Left ventricle myocardium inferior (tissue), 1 donor: ENCODE results near the gene KPTN. TPM values are rescaled to one million over a fixed set of nuclear protein-coding genes. Genes with fewer than 3 reads are reported as not detected.
A peak's percentile ranks its signal among the peaks of the same experiment; 100 is the strongest.
"Not testable (repeated sequence)": the region's sequence is repeated elsewhere in the genome, so short reads cannot be mapped to it uniquely, and the experiment has no call there.

ENCODE experiments used
- DNase-seq: peaks from one replicate; pipeline ENCODE4 v3.0.0-alpha.2; 2020
- H3K27ac ChIP-seq: fragments of 200-600 bp; replicated peaks from 2 replicates; pipeline ENCODE4 v1.8.0; 2021
- H3K27me3 ChIP-seq: fragments of 200-600 bp; 2 replicates; pipeline ENCODE4 v1.8.0; 2021; ENCODE audit warnings: low read depth
- H3K36me3 ChIP-seq: fragments of 200-600 bp; 2 replicates; pipeline ENCODE4 v1.8.0; 2021
- H3K4me1 ChIP-seq: fragments of 200-600 bp; 2 replicates; pipeline ENCODE4 v1.8.0; 2021
- H3K4me3 ChIP-seq: fragments of 200-600 bp; 2 replicates; pipeline ENCODE4 v1.8.0; 2021; ENCODE audit warnings: mild to moderate bottlenecking, moderate library complexity
- H3K9me3 ChIP-seq: fragments of 200-600 bp; replicated peaks from 2 replicates; pipeline ENCODE4 v1.8.0; 2021
- intact Hi-C: fragments of 100-400 bp; cut with micrococcal nuclease; formaldehyde crosslinking; loops from one replicate; pipeline ENCODE4 v1.11.0; 2022
- total RNA-seq: library from RNA; stranded (reverse); fragmentation: NEBNext Ultra II Directional; extraction: Animal tissue kit (Norgen Biotek cat#: 25700); gene quantifications from one replicate; pipeline ENCODE4 v1.2.1, GENCODE V29; 2021
- TF ChIP-seq, protein P1 (sequence below): fragments of 200-600 bp; IDR thresholded peaks from 2 replicates; pipeline ENCODE4 v1.8.0; 2021; ENCODE audit warnings: antibody characterized with exemption, mild to moderate bottlenecking, borderline replicate concordance
- donor health status: DM: no; HTN: yes; CAD: no; lungs with severe emphysema.

The KPTN gene
- total RNA-seq, 1 donor from 2014 or later, result 10.9 TPM

DNA sequence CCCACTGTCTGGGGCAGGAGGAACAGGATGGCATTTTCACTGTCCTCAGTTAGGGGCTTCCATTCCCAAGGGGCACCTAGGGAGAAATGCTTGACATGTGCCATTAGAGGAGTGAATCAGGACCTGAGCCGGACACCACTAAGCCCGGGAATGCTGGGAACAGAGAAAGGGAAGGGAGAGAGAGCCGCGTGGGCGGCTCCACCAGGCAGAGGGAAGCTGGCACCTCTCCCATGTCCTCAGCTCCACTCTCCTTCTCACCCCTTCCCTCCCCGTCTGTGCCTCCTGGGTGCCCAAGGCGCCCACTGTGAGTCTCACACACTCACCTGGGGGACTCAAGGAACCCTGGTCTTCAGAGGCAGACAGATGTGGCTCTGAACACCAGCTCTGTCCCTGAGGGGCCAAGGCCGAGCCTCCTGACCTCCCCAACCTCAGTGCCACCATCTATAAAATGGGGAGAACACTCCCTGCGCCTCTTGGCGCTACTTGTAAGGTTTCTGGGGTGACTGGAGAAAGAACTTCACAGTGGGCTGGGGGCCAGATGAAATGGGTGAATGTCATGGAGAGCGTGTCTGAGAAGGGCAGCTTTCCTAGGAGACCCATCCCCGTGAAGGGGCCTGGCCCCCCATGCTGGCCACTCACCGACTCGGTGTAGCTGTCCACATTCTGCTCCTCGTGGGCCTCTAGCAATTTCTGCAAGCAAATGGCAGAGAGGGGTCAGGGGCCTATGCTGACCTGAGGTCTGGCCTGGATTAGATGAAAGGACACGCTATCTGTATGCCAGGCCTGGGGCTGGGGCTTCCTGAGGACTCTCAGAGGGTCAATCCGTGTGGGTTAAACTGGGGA, 5.3 kb upstream of the KPTN start:
- no peak for DNase-seq
- Histone ChIP-seq H3K36me3 (peaks cover 56% of the 10 kb centered on the region), H3K4me1 (peaks cover 27% of the 10 kb centered on the region), H3K4me3 (no peak overlapping the region), H3K9me3 (no peaks in the 10 kb centered on the region), H3K27ac (no peak overlapping the region), H3K27me3 (no peaks in the 10 kb centered on the region)
- intact Hi-C loops, result no loop called here
- TF ChIP-seq, protein P1, sequence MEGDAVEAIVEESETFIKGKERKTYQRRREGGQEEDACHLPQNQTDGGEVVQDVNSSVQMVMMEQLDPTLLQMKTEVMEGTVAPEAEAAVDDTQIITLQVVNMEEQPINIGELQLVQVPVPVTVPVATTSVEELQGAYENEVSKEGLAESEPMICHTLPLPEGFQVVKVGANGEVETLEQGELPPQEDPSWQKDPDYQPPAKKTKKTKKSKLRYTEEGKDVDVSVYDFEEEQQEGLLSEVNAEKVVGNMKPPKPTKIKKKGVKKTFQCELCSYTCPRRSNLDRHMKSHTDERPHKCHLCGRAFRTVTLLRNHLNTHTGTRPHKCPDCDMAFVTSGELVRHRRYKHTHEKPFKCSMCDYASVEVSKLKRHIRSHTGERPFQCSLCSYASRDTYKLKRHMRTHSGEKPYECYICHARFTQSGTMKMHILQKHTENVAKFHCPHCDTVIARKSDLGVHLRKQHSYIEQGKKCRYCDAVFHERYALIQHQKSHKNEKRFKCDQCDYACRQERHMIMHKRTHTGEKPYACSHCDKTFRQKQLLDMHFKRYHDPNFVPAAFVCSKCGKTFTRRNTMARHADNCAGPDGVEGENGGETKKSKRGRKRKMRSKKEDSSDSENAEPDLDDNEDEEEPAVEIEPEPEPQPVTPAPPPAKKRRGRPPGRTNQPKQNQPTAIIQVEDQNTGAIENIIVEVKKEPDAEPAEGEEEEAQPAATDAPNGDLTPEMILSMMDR, result no peak

GRCh38 chr19:47487551-47488515, 3.8 kb upstream of the KPTN start:
- Histone ChIP-seq H3K9me3 (no peaks in the 10 kb centered on the region), H3K36me3 (peaks cover 44% of the 10 kb centered on the region), H3K27me3 (no peaks in the 10 kb centered on the region), H3K4me3 (no peak overlapping the region), H3K27ac (no peak overlapping the region), H3K4me1 (peaks cover 23% of the 10 kb centered on the region)
- DNase-seq, result no peak
- intact Hi-C loops, result no loop called here
- TF ChIP-seq, protein P1, result no peak

GRCh38 chr19:47486900-47487299, 2.9 kb upstream of the KPTN start:
- Histone ChIP-seq H3K27ac (no peak overlapping the region), H3K4me1 (peaks cover 21% of the 10 kb centered on the region), H3K4me3 (no peak overlapping the region), H3K27me3 (no peaks in the 10 kb centered on the region), H3K36me3 (peaks cover 35% of the 10 kb centered on the region), H3K9me3 (no peaks in the 10 kb centered on the region)
- no peak for DNase-seq
- TF ChIP-seq, protein P1, result no peak
- intact Hi-C loops, result no loop called here

GRCh38 chr19:47486220-47486619, 2.2 kb upstream of the KPTN start:
- H3K27ac ChIP-seq, intact Hi-C loops, H3K27me3 ChIP-seq, H3K9me3 ChIP-seq, DNase-seq, H3K4me3 ChIP-seq: not testable (repeated sequence)
- peaks cover 21% of the 10 kb centered on the region for H3K4me1 ChIP-seq
- peaks cover 28% of the 10 kb centered on the region for H3K36me3 ChIP-seq

DNA sequence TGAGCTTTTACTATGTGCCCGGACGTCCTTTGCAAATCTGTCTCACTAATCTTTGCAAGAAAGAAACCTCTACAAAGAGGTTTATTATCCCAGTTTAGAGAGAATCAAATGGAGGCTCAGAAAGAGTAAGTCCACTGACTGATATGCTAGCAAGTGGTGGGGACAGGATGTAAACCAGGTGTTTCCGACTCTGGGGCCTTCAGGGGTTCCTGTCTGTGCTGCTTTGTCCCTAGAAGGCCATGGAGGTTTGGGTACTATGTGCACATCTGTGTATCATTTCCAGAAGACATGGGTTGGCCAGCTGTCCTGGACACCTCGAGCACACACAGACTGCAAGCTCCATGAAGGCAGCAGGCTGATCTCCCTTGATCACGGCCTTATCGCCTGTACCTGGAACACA, 1.2 kb upstream of the KPTN start:
- DNase-seq, result no peak
- intact Hi-C loops, result no loop called here
- H3K27ac ChIP-seq, result peak overlapping the region; percentile 94
- TF ChIP-seq, protein P1, result no peak
- H3K4me1 ChIP-seq, result peaks cover 24% of the 10 kb centered on the region
- peaks cover 20% of the 10 kb centered on the region for H3K36me3 ChIP-seq
- no peaks in the 10 kb centered on the region for H3K27me3 ChIP-seq
- no peaks in the 10 kb centered on the region for H3K9me3 ChIP-seq
- no peak overlapping the region for H3K4me3 ChIP-seq
